ENCODE results near the gene CNTNAP2. TPM values are rescaled to one million over a fixed set of nuclear protein-coding genes. Genes with fewer than 3 reads are reported as not detected.
A peak's percentile ranks its signal among the peaks of the same experiment; 100 is the strongest.

CNTNAP2 gene
- total RNA-seq, 1 donor from 2014 or later = 0.59 TPM

DNA sequence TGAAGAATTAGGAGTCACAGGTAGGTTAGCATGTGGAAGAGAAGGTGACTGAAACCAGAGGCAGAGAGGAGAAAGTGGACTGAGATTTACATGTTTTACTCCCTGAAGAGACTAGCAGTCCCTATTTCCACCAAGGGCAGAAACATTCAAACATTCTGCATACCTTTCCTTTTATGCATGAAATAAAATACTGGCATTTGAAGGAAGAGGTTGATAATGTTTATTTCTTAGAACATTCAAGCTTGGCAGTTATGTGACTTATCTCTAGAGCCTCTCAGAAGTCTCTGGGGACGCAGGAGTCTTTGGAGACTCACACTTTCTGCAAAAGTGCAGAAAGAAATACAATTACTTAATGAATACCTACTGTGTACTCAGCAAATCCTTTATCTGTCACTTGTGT, 1966.8 kb downstream of the CNTNAP2 start:
- Histone ChIP-seq H3K36me3 (no peaks in the 10 kb centered on the region), H3K27me3 (ENCODE audit: low read depth) (no peaks in the 10 kb centered on the region), H3K9me3 (no peaks in the 10 kb centered on the region), H3K4me3 (no peak overlapping the region), H3K4me1 (no peaks in the 10 kb centered on the region), H3K27ac (no peak overlapping the region)
- no peak for DNase-seq
- TF ChIP-seq, protein P1, sequence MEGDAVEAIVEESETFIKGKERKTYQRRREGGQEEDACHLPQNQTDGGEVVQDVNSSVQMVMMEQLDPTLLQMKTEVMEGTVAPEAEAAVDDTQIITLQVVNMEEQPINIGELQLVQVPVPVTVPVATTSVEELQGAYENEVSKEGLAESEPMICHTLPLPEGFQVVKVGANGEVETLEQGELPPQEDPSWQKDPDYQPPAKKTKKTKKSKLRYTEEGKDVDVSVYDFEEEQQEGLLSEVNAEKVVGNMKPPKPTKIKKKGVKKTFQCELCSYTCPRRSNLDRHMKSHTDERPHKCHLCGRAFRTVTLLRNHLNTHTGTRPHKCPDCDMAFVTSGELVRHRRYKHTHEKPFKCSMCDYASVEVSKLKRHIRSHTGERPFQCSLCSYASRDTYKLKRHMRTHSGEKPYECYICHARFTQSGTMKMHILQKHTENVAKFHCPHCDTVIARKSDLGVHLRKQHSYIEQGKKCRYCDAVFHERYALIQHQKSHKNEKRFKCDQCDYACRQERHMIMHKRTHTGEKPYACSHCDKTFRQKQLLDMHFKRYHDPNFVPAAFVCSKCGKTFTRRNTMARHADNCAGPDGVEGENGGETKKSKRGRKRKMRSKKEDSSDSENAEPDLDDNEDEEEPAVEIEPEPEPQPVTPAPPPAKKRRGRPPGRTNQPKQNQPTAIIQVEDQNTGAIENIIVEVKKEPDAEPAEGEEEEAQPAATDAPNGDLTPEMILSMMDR (IDR thresholded peaks at IDR 0.05) = no peak
- intact Hi-C loops (cut with DNase I) = no loop called here
- no peak for ATAC-seq

DNA sequence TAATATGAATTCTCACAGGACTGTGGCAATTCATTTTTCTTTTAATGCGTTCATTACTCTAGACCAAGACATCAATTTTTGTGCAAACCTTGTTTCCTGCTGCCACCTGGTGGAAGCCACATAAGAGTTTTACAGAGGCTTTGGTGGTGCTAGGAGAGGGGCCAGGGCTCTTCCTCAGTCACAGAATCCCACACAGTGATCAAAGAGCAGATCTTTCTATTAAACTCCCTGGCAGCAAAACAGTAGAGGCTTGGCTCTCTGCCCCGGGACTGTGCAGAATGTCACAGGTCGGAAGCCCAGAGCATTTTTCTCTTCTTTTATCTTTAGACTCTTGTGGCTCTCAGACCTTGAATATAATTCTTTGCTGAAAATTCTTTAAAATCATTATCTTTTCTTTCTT, 1967.5 kb downstream of the CNTNAP2 start:
- Histone ChIP-seq H3K4me3 (no peak overlapping the region), H3K36me3 (no peaks in the 10 kb centered on the region), H3K9me3 (no peaks in the 10 kb centered on the region), H3K27me3 (ENCODE audit: low read depth) (no peaks in the 10 kb centered on the region), H3K27ac (no peak overlapping the region), H3K4me1 (no peaks in the 10 kb centered on the region)
- DNase-seq (no peak), ATAC-seq (peak; percentile 53 to 81)
- intact Hi-C loops (cut with DNase I) = no loop called here
- TF ChIP-seq, protein P1 (IDR thresholded peaks at IDR 0.05) = peak; percentile 61

DNA sequence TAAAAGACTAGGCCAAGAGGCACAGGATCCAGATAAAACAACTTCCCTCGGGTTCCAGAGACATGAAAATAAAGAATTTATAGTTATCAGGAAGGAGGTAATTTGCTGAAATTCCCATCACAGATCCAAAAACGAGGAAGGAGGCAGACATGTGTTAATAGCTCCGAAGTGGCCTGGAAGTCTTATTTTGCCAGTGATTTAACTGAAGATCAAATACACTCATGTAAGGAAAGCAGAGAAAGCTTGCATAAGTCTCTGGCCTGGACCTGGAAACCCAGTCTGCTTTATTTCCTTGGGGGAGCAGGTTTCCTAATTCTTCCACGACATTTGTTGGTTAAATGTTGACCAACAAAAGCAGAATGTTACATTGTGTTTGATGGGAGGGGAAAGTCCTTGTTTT, 1975.3 kb downstream of the CNTNAP2 start:
- TF ChIP-seq, protein P1 (IDR thresholded peaks at IDR 0.05) = no peak
- Histone ChIP-seq H3K9me3 (no peaks in the 10 kb centered on the region), H3K27me3 (ENCODE audit: low read depth) (no peaks in the 10 kb centered on the region), H3K27ac (no peak overlapping the region), H3K4me1 (no peaks in the 10 kb centered on the region), H3K36me3 (no peaks in the 10 kb centered on the region), H3K4me3 (no peak overlapping the region)
- no peak for DNase-seq
- intact Hi-C loops (cut with DNase I) = no loop called here
- no peak for ATAC-seq

DNA sequence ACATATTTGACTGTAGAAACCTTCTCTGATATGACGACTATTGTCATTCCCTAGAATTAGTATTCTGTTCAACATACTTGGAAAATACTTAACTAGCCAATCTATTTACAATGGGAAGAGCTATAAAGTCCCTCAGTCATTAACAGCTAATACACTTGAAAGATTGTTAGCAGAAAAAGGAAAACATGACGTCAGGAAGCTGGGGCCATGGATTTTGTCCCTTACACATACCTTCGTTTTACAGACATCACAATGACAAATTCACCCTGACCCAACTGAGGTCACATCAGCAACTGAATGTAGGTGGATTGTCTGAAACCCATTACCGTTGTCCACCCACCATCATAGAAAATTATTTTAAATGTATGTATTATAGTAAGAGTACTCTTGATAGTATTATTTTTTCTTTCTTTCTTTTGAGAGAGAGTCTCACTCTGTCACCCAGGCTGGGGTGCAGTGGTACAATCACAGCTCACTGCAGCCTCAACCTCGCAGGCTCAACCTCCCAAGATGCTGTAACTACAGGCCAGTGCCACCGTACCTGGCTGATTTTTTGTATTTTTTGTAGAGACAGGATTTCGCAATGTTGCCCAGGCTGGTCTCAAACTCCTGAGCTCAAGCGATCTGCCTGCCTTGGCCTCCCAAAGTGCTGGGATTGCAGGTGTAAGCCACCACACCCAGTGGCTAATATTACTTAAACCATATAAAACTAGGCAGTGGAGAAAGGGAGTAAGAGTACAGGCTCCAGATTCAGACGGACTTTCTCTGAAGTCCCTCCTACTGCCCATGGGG, 1977.0 kb downstream of the CNTNAP2 start:
- no peaks in the 10 kb centered on the region for H3K4me1 ChIP-seq
- no peak overlapping the region for H3K27ac ChIP-seq
- no peak overlapping the region for H3K4me3 ChIP-seq
- DNase-seq (no peak), ATAC-seq (no peak)
- H3K27me3 ChIP-seq (ENCODE audit: low read depth) = no peaks in the 10 kb centered on the region
- intact Hi-C loops (cut with DNase I) = no loop called here
- H3K36me3 ChIP-seq = no peaks in the 10 kb centered on the region
- H3K9me3 ChIP-seq = no peaks in the 10 kb centered on the region
- TF ChIP-seq, protein P1 (IDR thresholded peaks at IDR 0.05) = no peak

DNA sequence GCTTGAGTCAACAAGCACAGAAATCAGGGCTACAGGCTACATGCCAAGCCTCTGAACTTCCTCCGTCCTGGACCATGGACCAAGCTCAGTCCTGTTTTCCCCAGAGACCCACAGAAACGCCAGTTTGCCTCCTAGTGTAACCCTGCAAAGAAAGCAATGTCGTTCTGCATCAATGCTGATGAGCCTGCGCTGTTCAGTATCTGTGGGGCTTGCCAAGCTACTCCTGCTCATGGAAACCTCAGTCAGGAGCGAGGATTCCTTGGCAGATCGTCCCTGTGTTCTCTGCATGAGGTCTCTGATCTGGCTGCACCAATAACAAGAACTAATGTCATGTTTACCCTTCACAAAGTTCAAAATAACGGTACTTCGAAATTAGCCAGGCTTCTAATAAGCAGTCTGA, 1978.5 kb downstream of the CNTNAP2 start:
- TF ChIP-seq, protein P1 (IDR thresholded peaks at IDR 0.05) = no peak
- H3K27ac ChIP-seq = no peak overlapping the region
- no peaks in the 10 kb centered on the region for H3K9me3 ChIP-seq
- no peak for ATAC-seq
- intact Hi-C loops (cut with DNase I) = no loop called here
- H3K4me3 ChIP-seq = no peak overlapping the region
- H3K27me3 ChIP-seq (ENCODE audit: low read depth) = no peaks in the 10 kb centered on the region
- no peaks in the 10 kb centered on the region for H3K36me3 ChIP-seq
- DNase-seq = no peak
- no peaks in the 10 kb centered on the region for H3K4me1 ChIP-seq

All from lower lobe of right lung (tissue), 2 donors.